Tibial nerve (tissue), 4 donors: ENCODE measurements around the gene PROCA1. TPM values are rescaled to one million over a fixed set of nuclear protein-coding genes. Genes with fewer than 3 reads are reported as not detected.
A peak's percentile ranks its signal among the peaks of the same experiment; 100 is the strongest.
"Not testable (repeated sequence)": the region's sequence is repeated elsewhere in the genome, so short reads cannot be mapped to it uniquely, and the experiment has no call there.

Experiments used
- DNase-seq, 2 donors: peaks; one replicate each; pipeline ENCODE4 v3.0.0-alpha.2; 2019; ENCODE audit warnings: low spot score in 2 of 2
- H3K27ac ChIP-seq, 4 donors: fragments of 200-600 bp; sonication (generic) in 3 of 4; one replicate each; pipeline ENCODE4 v1.5.1; 2017 to 2019; ENCODE audit warnings: mild to moderate bottlenecking in 1 of 4
- H3K27me3 ChIP-seq, 2 donors: fragments of 200-600 bp; sonication (generic) in 1 of 2; one replicate each; pipeline versions ENCODE4 v1.5.1 to v1.6.0; 2017 to 2019
- H3K36me3 ChIP-seq, 3 donors: fragments of 200-600 bp; sonication (generic); one replicate each; pipeline ENCODE4 v1.5.1; 2018 to 2019
- H3K4me1 ChIP-seq, 4 donors: fragments of 200-600 bp; sonication (generic) in 3 of 4; one replicate each; pipeline ENCODE4 v1.5.1; 2017 to 2019
- H3K4me3 ChIP-seq, 4 donors: fragments of 200-600 bp; sonication (generic) in 3 of 4; one replicate each; pipeline ENCODE4 v1.5.1; 2017 to 2019; ENCODE audit warnings: mild to moderate bottlenecking in 1 of 4, moderate library complexity in 1 of 4
- H3K9me3 ChIP-seq, 4 donors: fragments of 200-600 bp; sonication (generic) in 3 of 4; one replicate each; pipeline ENCODE4 v1.5.1; 2017 to 2019
- EP300 ChIP-seq, 2 donors: sonication (generic); formaldehyde crosslinking; IDR thresholded peaks; one replicate each; pipeline ENCODE4 v1.6.1; 2017; ENCODE audit warnings: antibody characterized with exemption in 2 of 2, mild to moderate bottlenecking in 1 of 2
- POLR2A ChIP-seq, 2 donors: fragments of 450-650 bp; IDR thresholded peaks; one replicate each; pipeline ENCODE4 v1.6.1; 2017; ENCODE audit warnings: antibody characterized with exemption in 2 of 2, mild to moderate bottlenecking in 2 of 2, moderate library complexity in 2 of 2
- WGBS, 2 donors: methylation state at CpG; one replicate each; pipeline ENCODE4 v1.1.5; 2018; 5-methylcytosine and 5-hydroxymethylcytosine counted together
- total RNA-seq, 4 donors: library from RNA; depleted of rRNA; stranded (reverse); fragments of >200 nt; gene quantifications; one replicate each; pipeline ENCODE4 v1.1.0, GENCODE V29; 2016
- TF ChIP-seq, protein P1 (sequence below), 5 experiments: fragments of 200-600 bp in 3 of 5; fragments of 450-650 bp in 2 of 5; sonication (generic) in 3 of 5; IDR thresholded peaks; one replicate each; pipeline ENCODE4 v1.5.1; 2016 to 2019; ENCODE audit warnings: antibody characterized with exemption in 5 of 5, mild to moderate bottlenecking in 3 of 5, moderate library complexity in 2 of 5

PROCA1 gene
- total RNA-seq, 4 donors from 2014 or later, result 2.1 to 6.3 (median 4.6) TPM

DNA sequence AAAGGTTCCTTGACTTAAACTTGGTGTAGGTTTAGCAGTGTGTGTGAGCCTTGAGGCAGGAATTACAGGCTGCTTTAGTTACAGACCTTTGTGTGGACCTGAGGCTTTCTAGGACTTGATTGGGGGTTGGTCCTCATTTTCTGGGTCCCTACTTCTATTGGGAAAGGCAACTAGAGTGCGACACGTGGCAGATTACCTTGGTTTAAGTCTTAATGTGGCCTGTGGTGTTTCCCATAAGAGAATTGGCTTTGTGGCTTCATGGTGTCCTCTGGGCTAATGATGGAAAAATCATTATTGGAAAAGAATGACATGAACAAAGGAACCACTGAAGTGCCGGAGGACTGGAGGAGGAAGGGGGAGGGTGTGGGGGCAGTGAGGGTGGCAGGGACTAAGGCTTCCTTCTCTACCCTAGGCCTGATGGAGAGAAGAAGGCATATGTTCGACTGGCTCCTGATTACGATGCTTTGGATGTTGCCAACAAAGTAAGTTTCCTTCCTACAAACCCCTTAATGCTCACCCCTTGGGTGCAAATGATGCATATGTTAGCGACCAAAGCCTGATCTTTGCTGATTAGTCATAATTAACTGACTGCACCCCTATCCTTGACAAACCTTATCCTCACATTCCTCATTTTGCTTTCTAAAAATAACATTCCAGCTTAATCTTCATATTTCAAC lies 11.6 kb upstream of the PROCA1 start:
- no peak overlapping the region for H3K4me3 ChIP-seq
- H3K4me1 ChIP-seq, result peaks cover 0 to 74% (median 48%) of the 10 kb centered on the region in 4 donors
- no peaks in the 10 kb centered on the region for H3K27me3 ChIP-seq
- 47 to 59% methylated on average over 6 of the region's 6 CpGs for WGBS, 2 donors
- H3K9me3 ChIP-seq, result no peaks in the 10 kb centered on the region
- no peak for TF ChIP-seq POLR2A (IDR thresholded peaks at IDR 0.05)
- peaks cover 6 to 41% (median 19%) of the 10 kb centered on the region in 3 donors for H3K36me3 ChIP-seq
- H3K27ac ChIP-seq, result no peak overlapping the region
- DNase-seq, result no peak

DNA sequence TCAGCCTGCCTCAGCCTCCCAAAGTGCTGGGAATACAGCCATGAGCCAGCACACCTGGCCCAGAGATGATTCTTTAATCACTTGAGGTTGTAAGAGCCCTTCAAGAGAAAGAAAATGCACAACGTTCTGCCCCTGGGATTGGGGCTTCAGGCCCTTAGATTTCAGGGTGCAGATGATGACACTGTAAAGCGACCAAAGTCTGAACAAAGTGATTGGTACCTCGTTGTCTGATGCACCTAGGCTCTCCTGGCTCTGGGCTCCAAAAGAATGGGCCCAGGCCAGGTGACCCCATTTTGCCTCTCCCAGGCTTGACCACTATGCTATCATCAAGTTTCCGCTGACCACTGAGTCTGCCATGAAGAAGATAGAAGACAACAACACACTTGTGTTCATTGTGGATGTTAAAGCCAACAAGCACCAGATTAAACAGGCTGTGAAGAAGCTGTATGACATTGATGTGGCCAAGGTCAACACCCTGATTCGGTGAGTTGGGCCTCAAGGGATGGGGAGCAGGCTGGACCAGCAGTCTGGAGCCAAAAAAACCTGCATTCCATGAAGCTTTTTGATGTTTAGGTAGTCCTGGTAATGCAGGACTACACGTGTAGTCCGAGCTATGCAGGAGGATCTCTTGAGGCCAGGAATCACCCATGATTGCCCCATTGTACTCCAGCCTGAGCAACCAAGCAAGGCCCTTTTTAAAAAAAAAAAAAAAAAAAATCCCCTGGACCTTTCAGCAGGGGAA lies 10.9 kb upstream of the PROCA1 start:
- Histone ChIP-seq H3K4me3 (no peak overlapping the region), H3K36me3 (peaks cover 6 to 41% (median 19%) of the 10 kb centered on the region in 3 donors), H3K9me3 (no peaks in the 10 kb centered on the region), H3K4me1 (peaks cover 0 to 75% (median 50%) of the 10 kb centered on the region in 4 donors), H3K27ac (peak overlapping the region in 1 of 4 donors; percentile 13), H3K27me3 (no peaks in the 10 kb centered on the region)
- 66 to 73% methylated on average over 7 of the region's 7 CpGs for WGBS, 2 donors
- TF ChIP-seq EP300 (IDR thresholded peaks at IDR 0.05), result no peak
- TF ChIP-seq, protein P1, sequence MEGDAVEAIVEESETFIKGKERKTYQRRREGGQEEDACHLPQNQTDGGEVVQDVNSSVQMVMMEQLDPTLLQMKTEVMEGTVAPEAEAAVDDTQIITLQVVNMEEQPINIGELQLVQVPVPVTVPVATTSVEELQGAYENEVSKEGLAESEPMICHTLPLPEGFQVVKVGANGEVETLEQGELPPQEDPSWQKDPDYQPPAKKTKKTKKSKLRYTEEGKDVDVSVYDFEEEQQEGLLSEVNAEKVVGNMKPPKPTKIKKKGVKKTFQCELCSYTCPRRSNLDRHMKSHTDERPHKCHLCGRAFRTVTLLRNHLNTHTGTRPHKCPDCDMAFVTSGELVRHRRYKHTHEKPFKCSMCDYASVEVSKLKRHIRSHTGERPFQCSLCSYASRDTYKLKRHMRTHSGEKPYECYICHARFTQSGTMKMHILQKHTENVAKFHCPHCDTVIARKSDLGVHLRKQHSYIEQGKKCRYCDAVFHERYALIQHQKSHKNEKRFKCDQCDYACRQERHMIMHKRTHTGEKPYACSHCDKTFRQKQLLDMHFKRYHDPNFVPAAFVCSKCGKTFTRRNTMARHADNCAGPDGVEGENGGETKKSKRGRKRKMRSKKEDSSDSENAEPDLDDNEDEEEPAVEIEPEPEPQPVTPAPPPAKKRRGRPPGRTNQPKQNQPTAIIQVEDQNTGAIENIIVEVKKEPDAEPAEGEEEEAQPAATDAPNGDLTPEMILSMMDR (IDR thresholded peaks at IDR 0.05), result no peak
- no peak for TF ChIP-seq POLR2A (IDR thresholded peaks at IDR 0.05)
- no peak for DNase-seq

DNA sequence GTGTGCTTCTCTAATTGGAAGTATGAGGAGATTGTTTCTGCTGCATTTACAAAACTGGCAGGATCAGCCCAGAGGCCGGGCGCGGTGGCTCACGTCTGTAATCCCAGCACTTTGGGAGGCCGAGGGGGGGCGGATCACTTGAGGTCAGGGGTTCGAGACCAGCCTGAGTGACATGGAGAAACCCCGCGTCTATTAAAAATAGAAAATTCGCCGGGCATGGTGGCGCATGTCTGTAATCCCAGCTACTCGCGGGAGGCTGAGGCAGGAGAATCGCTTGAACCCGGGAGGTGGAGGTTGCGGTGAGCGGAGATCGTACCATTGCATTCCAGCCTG lies 9.3 kb upstream of the PROCA1 start:
- Histone ChIP-seq H3K4me1 (peaks cover 0 to 85% (median 53%) of the 10 kb centered on the region in 4 donors), H3K27ac (peak overlapping the region in 3 of 4 donors; percentile 92 to 99 (median 99)), H3K36me3 (peaks cover 6 to 41% (median 19%) of the 10 kb centered on the region in 3 donors), H3K4me3 (peak overlapping the region; percentile 76 to 87 (median 82))
- not testable (repeated sequence) for DNase-seq, H3K9me3 ChIP-seq, H3K27me3 ChIP-seq
- 30 to 32% methylated on average over 19 of the region's 19 CpGs for WGBS, 2 donors

DNA sequence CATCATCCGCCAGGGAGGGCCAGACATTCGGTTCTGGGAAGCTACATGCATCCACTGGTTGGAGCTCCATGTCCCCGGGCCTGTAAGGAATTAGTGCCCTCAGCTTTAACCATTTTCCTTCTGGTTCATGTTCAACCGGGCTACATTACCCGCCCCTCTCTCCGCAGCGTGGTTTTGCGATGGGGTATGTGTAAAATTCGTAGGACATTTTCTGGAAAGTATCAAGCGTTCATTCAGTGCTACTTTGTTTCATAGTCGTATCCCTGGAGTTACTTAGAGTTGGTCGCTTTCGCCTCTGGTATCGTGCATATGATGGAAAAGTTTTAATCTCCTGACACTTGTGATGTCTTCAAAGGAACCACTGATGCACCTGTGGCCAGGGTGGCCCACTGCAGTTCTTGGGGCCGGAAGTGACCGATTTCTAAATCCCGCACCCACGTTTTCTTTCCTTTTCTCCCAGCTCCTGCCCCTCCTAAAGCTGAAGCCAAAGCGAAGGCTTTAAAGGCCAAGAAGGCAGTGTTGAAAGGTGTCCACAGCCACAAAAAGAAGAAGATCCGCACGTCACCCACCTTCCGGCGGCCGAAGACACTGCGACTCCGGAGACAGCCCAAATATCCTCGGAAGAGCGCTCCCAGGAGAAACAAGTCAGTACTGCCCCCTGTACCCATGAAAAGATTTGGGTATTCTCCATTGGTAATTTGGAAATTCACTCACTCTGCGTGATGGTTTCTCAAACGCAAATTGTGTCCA lies 8.7 kb upstream of the PROCA1 start:
- Histone ChIP-seq H3K27me3 (no peaks in the 10 kb centered on the region), H3K4me1 (peaks cover 0 to 83% (median 49%) of the 10 kb centered on the region in 4 donors), H3K27ac (peak overlapping the region; percentile 83 to 99 (median 96)), H3K36me3 (peaks cover 6 to 46% (median 19%) of the 10 kb centered on the region in 3 donors), H3K4me3 (peak overlapping the region; percentile 76 to 87 (median 82)), H3K9me3 (no peaks in the 10 kb centered on the region)
- no peak for TF ChIP-seq POLR2A (IDR thresholded peaks at IDR 0.05)
- no peak for TF ChIP-seq EP300 (IDR thresholded peaks at IDR 0.05)
- TF ChIP-seq, protein P1 (IDR thresholded peaks at IDR 0.05), result no peak
- WGBS, 2 donors, result 2 to 5% methylated on average over 30 of the region's 30 CpGs
- no peak for DNase-seq

DNA sequence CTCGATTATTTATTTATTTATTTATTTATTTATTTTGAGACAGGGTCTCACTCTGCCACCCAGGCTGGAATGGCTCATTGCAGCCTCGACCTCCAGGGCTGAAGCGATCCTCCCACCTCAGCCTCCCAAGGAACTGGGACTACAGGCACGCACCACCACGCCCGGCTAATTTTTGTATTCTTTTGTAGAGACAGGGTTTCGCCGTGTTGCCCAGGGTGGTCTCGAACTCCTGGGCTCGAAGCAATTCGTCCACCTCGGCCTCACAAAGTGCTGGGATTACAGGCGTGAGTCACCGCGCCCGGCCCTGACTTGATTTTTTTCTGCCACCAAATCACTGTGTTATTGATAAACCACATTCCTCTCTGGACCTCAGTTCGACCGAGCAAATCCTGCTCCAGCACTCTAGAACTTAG lies 7.3 kb upstream of the PROCA1 start:
- peak overlapping the region; percentile 76 to 87 (median 82) for H3K4me3 ChIP-seq
- TF ChIP-seq EP300 (IDR thresholded peaks at IDR 0.05) (no peak), POLR2A (IDR thresholded peaks at IDR 0.05) (peak in 1 of 2 donors; percentile 7)
- TF ChIP-seq, protein P1 (IDR thresholded peaks at IDR 0.05), result peak in 1 of 5 experiments; percentile 4
- H3K27me3 ChIP-seq, result no peaks in the 10 kb centered on the region
- H3K36me3 ChIP-seq, result peaks cover 11 to 51% (median 17%) of the 10 kb centered on the region in 3 donors
- H3K9me3 ChIP-seq, result no peaks in the 10 kb centered on the region
- 29 to 33% methylated on average over 18 of the region's 18 CpGs for WGBS, 2 donors
- peaks cover 0 to 75% (median 44%) of the 10 kb centered on the region in 4 donors for H3K4me1 ChIP-seq
- DNase-seq, result peak in 1 of 2 donors; percentile 21
- peak overlapping the region; percentile 83 to 99 (median 96) for H3K27ac ChIP-seq
